ENCODE measurements around the gene GMPR. TPM values are rescaled to one million over a fixed set of nuclear protein-coding genes. Genes with fewer than 3 reads are reported as not detected.
A peak's percentile ranks its signal among the peaks of the same experiment; 100 is the strongest.

Gene GMPR
- total RNA-seq, 1 donor = 6.5 TPM

GRCh38 chr6:16237242-16237641, 1.1 kb upstream of the GMPR start:
- no peaks in the 10 kb centered on the region for H4K20me1 ChIP-seq (ENCODE audit: insufficient read depth, low read length)
- H3K4me1 ChIP-seq (ENCODE audit: insufficient read depth, low read length) = peaks cover 16% of the 10 kb centered on the region
- H3K79me2 ChIP-seq (ENCODE audit: insufficient read depth, low read length) = no peaks in the 10 kb centered on the region
- TF ChIP-seq CTCF (IDR thresholded peaks at IDR 0.05; ENCODE audit: extremely low read depth, low read depth, low read length) = no peak
- H3K36me3 ChIP-seq (ENCODE audit: insufficient read depth, low read length) = no peaks in the 10 kb centered on the region
- no peaks in the 10 kb centered on the region for H3K9me3 ChIP-seq (ENCODE audit: low read depth, low read length)
- no peak overlapping the region for H3K27ac ChIP-seq (ENCODE audit: low read depth, low read length)
- no peak overlapping the region for H3K4me3 ChIP-seq (ENCODE audit: insufficient read depth, low read length)
- no peak overlapping the region for H2AFZ ChIP-seq (ENCODE audit: low read length)
- peaks cover 10% of the 10 kb centered on the region for H3K27me3 ChIP-seq (ENCODE audit: insufficient read depth, low read length)
- H3K4me2 ChIP-seq (ENCODE audit: insufficient read depth, low read length) = peak overlapping the region; percentile 80
- no peak for DNase-seq (ENCODE audit: insufficient read length, low spot score, missing footprints)

GRCh38 chr6:16238963-16239797, 793 bp downstream of the GMPR start:
- H3K27ac ChIP-seq (ENCODE audit: low read depth, low read length) = peak overlapping the region; percentile 55

GRCh38 chr6:16239798-16240123, 1.4 kb downstream of the GMPR start:
- peak overlapping the region; percentile 90 for H3K4me2 ChIP-seq (ENCODE audit: insufficient read depth, low read length)
- H3K36me3 ChIP-seq (ENCODE audit: insufficient read depth, low read length) = no peaks in the 10 kb centered on the region
- H3K4me3 ChIP-seq (ENCODE audit: insufficient read depth, low read length) = peak overlapping the region; percentile 87
- no peak for TF ChIP-seq CTCF (IDR thresholded peaks at IDR 0.05; ENCODE audit: extremely low read depth, low read depth, low read length)
- peak; percentile 96 for DNase-seq (ENCODE audit: insufficient read length, low spot score, missing footprints)
- H3K27me3 ChIP-seq (ENCODE audit: insufficient read depth, low read length) = peaks cover 10% of the 10 kb centered on the region
- H4K20me1 ChIP-seq (ENCODE audit: insufficient read depth, low read length) = no peaks in the 10 kb centered on the region
- H3K27ac ChIP-seq (ENCODE audit: low read depth, low read length) = no peak overlapping the region
- no peaks in the 10 kb centered on the region for H3K79me2 ChIP-seq (ENCODE audit: insufficient read depth, low read length)
- no peaks in the 10 kb centered on the region for H3K9me3 ChIP-seq (ENCODE audit: low read depth, low read length)
- H3K4me1 ChIP-seq (ENCODE audit: insufficient read depth, low read length) = peaks cover 33% of the 10 kb centered on the region
- peak overlapping the region; percentile 92 for H2AFZ ChIP-seq (ENCODE audit: low read length)

More at GRCh38 chr6:16238963-16239797, 793 bp downstream of the GMPR start:
- H3K9me3 ChIP-seq (ENCODE audit: low read depth, low read length) = no peaks in the 10 kb centered on the region
- no peaks in the 10 kb centered on the region for H3K79me2 ChIP-seq (ENCODE audit: insufficient read depth, low read length)
- H3K4me1 ChIP-seq (ENCODE audit: insufficient read depth, low read length) = peaks cover 29% of the 10 kb centered on the region
- DNase-seq (ENCODE audit: insufficient read length, low spot score, missing footprints) = peak; percentile 90
- TF ChIP-seq CTCF (IDR thresholded peaks at IDR 0.05; ENCODE audit: extremely low read depth, low read depth, low read length) = peak; percentile 47
- peak overlapping the region; percentile 92 for H2AFZ ChIP-seq (ENCODE audit: low read length)
- peak overlapping the region; percentile 90 for H3K4me2 ChIP-seq (ENCODE audit: insufficient read depth, low read length)
- H3K36me3 ChIP-seq (ENCODE audit: insufficient read depth, low read length) = no peaks in the 10 kb centered on the region
- H3K27me3 ChIP-seq (ENCODE audit: insufficient read depth, low read length) = peaks cover 10% of the 10 kb centered on the region
- H3K4me3 ChIP-seq (ENCODE audit: insufficient read depth, low read length) = peak overlapping the region; percentile 87
- H4K20me1 ChIP-seq (ENCODE audit: insufficient read depth, low read length) = no peaks in the 10 kb centered on the region

- H3K4me2 ChIP-seq (ENCODE audit: insufficient read depth, low read length) = no peak overlapping the region
- no peaks in the 10 kb centered on the region for H4K20me1 ChIP-seq (ENCODE audit: insufficient read depth, low read length)
- no peak for TF ChIP-seq CTCF (IDR thresholded peaks at IDR 0.05; ENCODE audit: extremely low read depth, low read depth, low read length)
- DNase-seq (ENCODE audit: insufficient read length, low spot score, missing footprints) = no peak
- H2AFZ ChIP-seq (ENCODE audit: low read length) = no peak overlapping the region
- no peak overlapping the region for H3K4me3 ChIP-seq (ENCODE audit: insufficient read depth, low read length)
- peaks cover 3% of the 10 kb centered on the region for H3K27me3 ChIP-seq (ENCODE audit: insufficient read depth, low read length)
- H3K4me1 ChIP-seq (ENCODE audit: insufficient read depth, low read length) = peaks cover 37% of the 10 kb centered on the region
- no peaks in the 10 kb centered on the region for H3K36me3 ChIP-seq (ENCODE audit: insufficient read depth, low read length)
- H3K9me3 ChIP-seq (ENCODE audit: low read depth, low read length) = no peaks in the 10 kb centered on the region
- no peaks in the 10 kb centered on the region for H3K79me2 ChIP-seq (ENCODE audit: insufficient read depth, low read length)
- no peak overlapping the region for H3K27ac ChIP-seq (ENCODE audit: low read depth, low read length)
Measured at GRCh38 chr6:16240589-16241320, 2.4 kb downstream of the GMPR start.

Measured in osteoblast (primary cell).